Vagina (tissue), 2 donors: ENCODE measurements around the gene HSF2BP. TPM values are rescaled to one million over a fixed set of nuclear protein-coding genes. Genes with fewer than 3 reads are reported as not detected.
A peak's percentile ranks its signal among the peaks of the same experiment; 100 is the strongest.

Source experiments
- DNase-seq, 2 donors: peaks; one replicate each; pipeline ENCODE4 v3.0.0-alpha.2; 2017; ENCODE audit errors: extremely low spot score in 2 of 2
- H3K27ac ChIP-seq: fragments of 200-600 bp; sonication (generic); one replicate; pipeline ENCODE4 v1.5.1; 2019
- H3K27me3 ChIP-seq: fragments of 200-600 bp; sonication (generic); one replicate; pipeline ENCODE4 v1.5.1; 2019
- H3K36me3 ChIP-seq, 2 donors: fragments of 200-600 bp; sonication (generic); one replicate each; pipeline ENCODE4 v1.5.1; 2017 to 2019
- H3K4me1 ChIP-seq: fragments of 200-600 bp; sonication (generic); one replicate; pipeline ENCODE4 v1.5.1; 2019
- H3K4me3 ChIP-seq, 2 donors: fragments of 200-600 bp; sonication (generic); 1 replicate in 1 of 2; 2 replicates in 1 of 2; pipeline ENCODE4 v1.5.1; 2016 to 2019
- H3K9me3 ChIP-seq: fragments of 200-600 bp; sonication (generic); one replicate; pipeline ENCODE4 v1.5.1; 2019
- POLR2A ChIP-seq, 2 donors: fragments of 450-650 bp; IDR thresholded peaks; one replicate each; pipeline ENCODE4 v1.6.1; 2017; ENCODE audit warnings: antibody characterized with exemption in 2 of 2, mild to moderate bottlenecking in 2 of 2, moderate library complexity in 2 of 2
- POLR2AphosphoS5 ChIP-seq, 2 donors: sonication (generic); formaldehyde crosslinking; IDR thresholded peaks; one replicate each; pipeline ENCODE4 v1.9.0; 2017; ENCODE audit warnings: antibody characterized with exemption in 2 of 2, mild to moderate bottlenecking in 2 of 2, low read depth in 1 of 2; ENCODE audit not compliant: insufficient read depth in 1 of 2
- intact Hi-C: fragments of 100-400 bp; cut with DNase I; formaldehyde crosslinking; loops from one replicate; pipeline ENCODE4 v1.15.1; 2023
- total RNA-seq: library from RNA; depleted of rRNA; stranded (reverse); fragments of >200 nt; gene quantifications from one replicate; pipeline ENCODE4 v1.2.3, GENCODE V29; 2016
- TF ChIP-seq, protein P1 (sequence below), 3 experiments: fragments of 450-650 bp in 2 of 3; fragments of 200-600 bp in 1 of 3; sonication (generic) in 1 of 3; IDR thresholded peaks; one replicate each; pipeline ENCODE4 v1.5.1; 2017 to 2019; ENCODE audit warnings: antibody characterized with exemption in 3 of 3, mild to moderate bottlenecking in 2 of 3, moderate library complexity in 2 of 3

Gene HSF2BP
- total RNA-seq: 2.7 TPM

- TF ChIP-seq, protein P1, sequence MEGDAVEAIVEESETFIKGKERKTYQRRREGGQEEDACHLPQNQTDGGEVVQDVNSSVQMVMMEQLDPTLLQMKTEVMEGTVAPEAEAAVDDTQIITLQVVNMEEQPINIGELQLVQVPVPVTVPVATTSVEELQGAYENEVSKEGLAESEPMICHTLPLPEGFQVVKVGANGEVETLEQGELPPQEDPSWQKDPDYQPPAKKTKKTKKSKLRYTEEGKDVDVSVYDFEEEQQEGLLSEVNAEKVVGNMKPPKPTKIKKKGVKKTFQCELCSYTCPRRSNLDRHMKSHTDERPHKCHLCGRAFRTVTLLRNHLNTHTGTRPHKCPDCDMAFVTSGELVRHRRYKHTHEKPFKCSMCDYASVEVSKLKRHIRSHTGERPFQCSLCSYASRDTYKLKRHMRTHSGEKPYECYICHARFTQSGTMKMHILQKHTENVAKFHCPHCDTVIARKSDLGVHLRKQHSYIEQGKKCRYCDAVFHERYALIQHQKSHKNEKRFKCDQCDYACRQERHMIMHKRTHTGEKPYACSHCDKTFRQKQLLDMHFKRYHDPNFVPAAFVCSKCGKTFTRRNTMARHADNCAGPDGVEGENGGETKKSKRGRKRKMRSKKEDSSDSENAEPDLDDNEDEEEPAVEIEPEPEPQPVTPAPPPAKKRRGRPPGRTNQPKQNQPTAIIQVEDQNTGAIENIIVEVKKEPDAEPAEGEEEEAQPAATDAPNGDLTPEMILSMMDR (IDR thresholded peaks at IDR 0.05): no peak
- peak in 1 of 2 donors; percentile 52 for TF ChIP-seq POLR2A (IDR thresholded peaks at IDR 0.05)
- peak in 1 of 2 donors; percentile 25 for TF ChIP-seq POLR2AphosphoS5 (IDR thresholded peaks at IDR 0.05; ENCODE audit: insufficient read depth in 1 of 2, low read depth in 1 of 2)
- peaks cover 20% of the 10 kb centered on the region for H3K4me1 ChIP-seq
- peak within 1 kb of the TSS; percentile 79 for H3K27ac ChIP-seq
- intact Hi-C loops: loop anchor here (5.0 kb wide), 1 partner anchor 118 kb away; the partner anchor contains the start of gene CSTB
- peak within 1 kb of the TSS; percentile 80 to 99 for H3K4me3 ChIP-seq
- peaks cover 0 to 16% of the 10 kb centered on the region in 2 donors for H3K36me3 ChIP-seq
- H3K9me3 ChIP-seq: no peaks in the 10 kb centered on the region
- DNase-seq: no peak
- H3K27me3 ChIP-seq: no peaks in the 10 kb centered on the region
Measured at GRCh38 chr21:43659136-43660000, at the start of gene HSF2BP, which contains the start of gene RRP1B. HSF2BP (minus strand) TSS chr21:43659488; CDS start chr21:43658096, 1,392 bp downstream. RRP1B (plus strand) TSS chr21:43659560; CDS start chr21:43659665, 105 bp downstream.

GRCh38 chr21:43708745-43709381, 49.6 kb upstream of the HSF2BP start:
- intact Hi-C loops: no loop called here
- Histone ChIP-seq H3K36me3 (no peaks in the 10 kb centered on the region), H3K4me1 (no peaks in the 10 kb centered on the region), H3K27me3 (no peaks in the 10 kb centered on the region), H3K4me3 (no peak overlapping the region), H3K27ac (no peak overlapping the region), H3K9me3 (no peaks in the 10 kb centered on the region)
- DNase-seq: no peak
- TF ChIP-seq POLR2A (IDR thresholded peaks at IDR 0.05) (no peak), POLR2AphosphoS5 (IDR thresholded peaks at IDR 0.05; ENCODE audit: insufficient read depth in 1 of 2, low read depth in 1 of 2) (no peak)
- TF ChIP-seq, protein P1 (IDR thresholded peaks at IDR 0.05): no peak

- Histone ChIP-seq H3K36me3 (no peaks in the 10 kb centered on the region), H3K27me3 (no peaks in the 10 kb centered on the region), H3K27ac (no peak overlapping the region), H3K4me1 (no peaks in the 10 kb centered on the region), H3K9me3 (no peaks in the 10 kb centered on the region), H3K4me3 (no peak overlapping the region)
- intact Hi-C loops: no loop called here
- TF ChIP-seq, protein P1 (IDR thresholded peaks at IDR 0.05): no peak
- TF ChIP-seq POLR2AphosphoS5 (IDR thresholded peaks at IDR 0.05; ENCODE audit: insufficient read depth in 1 of 2, low read depth in 1 of 2): no peak
- no peak for TF ChIP-seq POLR2A (IDR thresholded peaks at IDR 0.05)
- DNase-seq: no peak
Measured at GRCh38 chr21:43707462-43707861, 48.2 kb upstream of the HSF2BP start.

DNA sequence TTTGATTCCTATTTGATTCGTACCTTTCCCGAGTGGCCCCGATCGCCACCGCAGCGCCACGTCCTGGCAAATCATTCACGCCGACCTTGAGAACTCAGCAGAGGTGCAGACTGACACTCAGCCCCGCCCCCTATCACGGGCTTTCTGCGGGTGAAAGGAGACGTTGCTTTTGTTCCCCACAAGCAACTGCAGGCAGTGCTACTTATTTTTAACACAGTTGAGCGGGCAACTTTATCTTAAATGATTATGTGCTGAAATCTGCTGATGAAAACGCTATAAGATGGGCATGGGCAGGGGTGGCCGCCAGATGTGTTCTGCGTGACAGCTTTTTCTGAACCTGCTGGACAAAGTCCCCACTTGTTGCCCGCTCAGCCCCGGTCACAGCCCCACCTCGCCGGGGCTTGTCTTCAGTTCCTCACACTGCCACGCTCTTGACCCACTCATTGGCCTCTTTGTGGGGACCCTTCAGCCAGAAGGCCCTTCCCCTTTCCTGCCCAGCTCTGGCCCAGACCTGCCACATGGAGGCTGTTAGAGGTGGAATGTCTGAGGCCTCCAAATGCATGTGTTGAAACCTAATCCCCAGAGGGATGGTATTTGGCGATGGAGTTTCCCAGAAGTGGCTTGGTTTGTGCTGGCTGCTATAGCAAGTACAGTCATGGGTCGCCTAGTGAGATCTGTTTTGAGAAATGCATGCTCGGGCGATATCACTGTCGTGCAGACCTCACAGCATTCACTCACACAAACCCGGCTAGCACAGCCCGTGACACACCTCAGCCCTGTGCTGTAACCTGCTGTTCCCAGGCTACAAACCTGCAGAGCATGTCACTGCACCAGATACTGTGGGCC, 44.0 kb upstream of the HSF2BP start:
- intact Hi-C loops: no loop called here
- Histone ChIP-seq H3K9me3 (no peaks in the 10 kb centered on the region), H3K27ac (no peak overlapping the region), H3K36me3 (no peaks in the 10 kb centered on the region), H3K4me3 (no peak overlapping the region), H3K4me1 (no peaks in the 10 kb centered on the region), H3K27me3 (no peaks in the 10 kb centered on the region)
- DNase-seq: no peak
- no peak for TF ChIP-seq POLR2AphosphoS5 (IDR thresholded peaks at IDR 0.05; ENCODE audit: insufficient read depth in 1 of 2, low read depth in 1 of 2)
- TF ChIP-seq POLR2A (IDR thresholded peaks at IDR 0.05): no peak
- TF ChIP-seq, protein P1 (IDR thresholded peaks at IDR 0.05): no peak
